Suppressor macrophage treated with lipopolysaccharide for 4 hours (primary cell): ENCODE results near the gene PIP4K2C.

Source experiments
- DNase-seq: peaks from one replicate; pipeline ENCODE4 v3.0.0-alpha.2; 2020

PIP4K2C gene

GRCh38 chr12:57590864-57591781 lies at the start of gene PIP4K2C:
Gene PIP4K2C (plus strand): TSS chr12:57591192. CDS start chr12:57591290, 98 bp downstream.
- DNase-seq = peak; percentile 77

GRCh38 chr12:57541717-57542116 lies 49.3 kb upstream of the PIP4K2C start:
- DNase-seq = no peak

- DNase-seq = no peak
Measured at GRCh38 chr12:57543581-57543980, 47.4 kb upstream of the PIP4K2C start.

- DNase-seq = no peak
Measured at GRCh38 chr12:57545809-57546437, 45.1 kb upstream of the PIP4K2C start.

GRCh38 chr12:57546438-57547287 lies 44.3 kb upstream of the PIP4K2C start, which contains the start of gene DCTN2:
Gene DCTN2 (minus strand): TSS chr12:57547192. CDS start chr12:57547063, 129 bp downstream.
- peak; percentile 98 for DNase-seq

GRCh38 chr12:57547288-57548012 lies 43.5 kb upstream of the PIP4K2C start:
- no peak for DNase-seq

GRCh38 chr12:57548013-57548315 lies 43.0 kb upstream of the PIP4K2C start:
- no peak for DNase-seq

- no peak for DNase-seq
Measured at GRCh38 chr12:57548488-57548887, 42.5 kb upstream of the PIP4K2C start.

GRCh38 chr12:57549203-57549908 lies 41.6 kb upstream of the PIP4K2C start:
- DNase-seq = no peak

- DNase-seq = no peak
Measured at GRCh38 chr12:57549909-57550640, 40.9 kb upstream of the PIP4K2C start, which contains the start of gene KIF5A. Gene KIF5A (plus strand): TSS chr12:57550044. CDS start chr12:57550272, 228 bp downstream.

GRCh38 chr12:57550641-57551549 lies 40.1 kb upstream of the PIP4K2C start:
- DNase-seq = no peak

- DNase-seq = no peak
Measured at GRCh38 chr12:57551637-57552305, 39.2 kb upstream of the PIP4K2C start.

GRCh38 chr12:57552306-57552651 lies 38.7 kb upstream of the PIP4K2C start:
- DNase-seq = no peak

- no peak for DNase-seq
Measured at GRCh38 chr12:57552835-57553313, 38.1 kb upstream of the PIP4K2C start.

- no peak for DNase-seq
Measured at GRCh38 chr12:57553343-57554202, 37.4 kb upstream of the PIP4K2C start.

- DNase-seq = no peak
Measured at GRCh38 chr12:57554453-57554852, 36.5 kb upstream of the PIP4K2C start.

GRCh38 chr12:57554897-57555296 lies 36.1 kb upstream of the PIP4K2C start:
- DNase-seq = no peak

- DNase-seq = no peak
Measured at GRCh38 chr12:57558864-57559263, 32.1 kb upstream of the PIP4K2C start.
